WTC11 (cell line): ENCODE measurements around the gene TCF12. TPM values are rescaled to one million over a fixed set of nuclear protein-coding genes. Genes with fewer than 3 reads are reported as not detected.

Source experiments
- ATAC-seq: fragments of 200-7000 bp; cut with Tn5 transposase; 2 replicates; pipeline ENCODE4 v1.10.0; 2021; ENCODE audit warnings: mild to moderate bottlenecking, moderate library complexity
- CTCF ChIA-PET: fragments of 300-600 bp; sonication (Branson Sonifier 250); formaldehyde crosslinking; loops from one replicate; lab custom pipeline; 2021; ENCODE audit warnings: antibody characterized with exemption; lab: Charles Lee
- POLR2A ChIA-PET: fragments of 350-600 bp; sonication (Branson Sonifier 250); formaldehyde crosslinking; loops from one replicate; lab custom pipeline; 2021; ENCODE audit warnings: antibody characterized with exemption; lab: Charles Lee
- DNase-seq: peaks from one replicate; pipeline ENCODE4 v3.0.0; 2021; ENCODE audit warnings: low spot score
- H3K27ac Mint-ChIP-seq: 2 replicates; pipeline ENCODE4 v1.8.0; 2021; ENCODE audit warnings: mixed read lengths
- H3K27me3 Mint-ChIP-seq: 2 replicates; pipeline ENCODE4 v1.8.0; 2021; ENCODE audit warnings: low read depth, mild to moderate bottlenecking, moderate library complexity, mixed read lengths
- H3K36me3 Mint-ChIP-seq: 2 replicates; pipeline ENCODE4 v1.8.0; 2021; ENCODE audit warnings: mixed read lengths
- H3K4me1 Mint-ChIP-seq: 2 replicates; pipeline ENCODE4 v1.8.0; 2022; ENCODE audit warnings: mixed read lengths
- H3K4me3 Mint-ChIP-seq: 2 replicates; pipeline ENCODE4 v1.8.0; 2021; ENCODE audit warnings: mild to moderate bottlenecking, moderate library complexity, mixed read lengths
- H3K9me3 Mint-ChIP-seq: 2 replicates; pipeline ENCODE4 v1.8.0; 2021; ENCODE audit warnings: mixed read lengths
- GABPB1 ChIP-seq: sonication (generic); formaldehyde crosslinking; IDR thresholded peaks from 2 replicates; pipeline ENCODE4 v1.8.1; 2023; ENCODE audit warnings: mild to moderate bottlenecking, missing genetic modification reagents
- SMAD4 ChIP-seq: sonication (generic); formaldehyde crosslinking; IDR thresholded peaks from 2 replicates; pipeline ENCODE4 v1.8.0; 2022; ENCODE audit warnings: mild to moderate bottlenecking, missing genetic modification reagents
- ZNF263 ChIP-seq: sonication (generic); formaldehyde crosslinking; IDR thresholded peaks from 2 replicates; pipeline ENCODE4 v1.8.1; 2022; ENCODE audit warnings: low read depth, mild to moderate bottlenecking, moderate library complexity, missing genetic modification reagents
- ZNF425 ChIP-seq: fragments of 250-450 bp; sonication (Bioruptor Pico); conservative IDR thresholded peaks from 2 replicates; pipeline ENCODE4 v1.9.0; 2021; ENCODE audit warnings: mild to moderate bottlenecking
- ZNF512 ChIP-seq: sonication (generic); formaldehyde crosslinking; IDR thresholded peaks from 2 replicates; pipeline ENCODE4 v1.8.1; 2022; ENCODE audit warnings: missing genetic modification reagents, borderline replicate concordance
- total RNA-seq: library from RNA; stranded (reverse); gene quantifications from 3 replicates; pipeline ENCODE4 v1.2.3, GENCODE V29; 2021
- TF ChIP-seq, protein P1 (sequence below): sonication (generic); formaldehyde crosslinking; IDR thresholded peaks from 2 replicates; pipeline ENCODE4 v1.8.1; 2023; ENCODE audit warnings: mild to moderate bottlenecking, missing genetic modification reagents, moderate library complexity
- TF ChIP-seq, protein P2 (sequence below): sonication (generic); formaldehyde crosslinking; IDR thresholded peaks from 2 replicates; pipeline ENCODE4 v1.8.1; 2023; ENCODE audit warnings: mild to moderate bottlenecking, missing genetic modification reagents
- TF ChIP-seq, protein P3 (sequence below): sonication (generic); formaldehyde crosslinking; conservative IDR thresholded peaks from 2 replicates; pipeline ENCODE4 v1.8.1; 2022; ENCODE audit warnings: mild to moderate bottlenecking, missing genetic modification reagents
- TF ChIP-seq, protein P4 (sequence below): fragments of 250-450 bp; sonication (Bioruptor Pico); IDR thresholded peaks from 2 replicates; pipeline ENCODE4 v2.1.2; 2022; ENCODE audit warnings: mild to moderate bottlenecking, moderate library complexity
- TF ChIP-seq, protein P5 (sequence below): sonication (generic); formaldehyde crosslinking; IDR thresholded peaks from 2 replicates; pipeline ENCODE4 v1.8.0; 2023; ENCODE audit warnings: mild to moderate bottlenecking, missing genetic modification reagents

The TCF12 gene
- total RNA-seq, 1 experiment from 2014 or later = 73.2 TPM

- no peak for TF ChIP-seq ZNF263 (CRISPR knock-in tag)
- TF ChIP-seq, protein P1, sequence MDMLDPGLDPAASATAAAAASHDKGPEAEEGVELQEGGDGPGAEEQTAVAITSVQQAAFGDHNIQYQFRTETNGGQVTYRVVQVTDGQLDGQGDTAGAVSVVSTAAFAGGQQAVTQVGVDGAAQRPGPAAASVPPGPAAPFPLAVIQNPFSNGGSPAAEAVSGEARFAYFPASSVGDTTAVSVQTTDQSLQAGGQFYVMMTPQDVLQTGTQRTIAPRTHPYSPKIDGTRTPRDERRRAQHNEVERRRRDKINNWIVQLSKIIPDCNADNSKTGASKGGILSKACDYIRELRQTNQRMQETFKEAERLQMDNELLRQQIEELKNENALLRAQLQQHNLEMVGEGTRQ = no peak
- TF ChIP-seq, protein P2, sequence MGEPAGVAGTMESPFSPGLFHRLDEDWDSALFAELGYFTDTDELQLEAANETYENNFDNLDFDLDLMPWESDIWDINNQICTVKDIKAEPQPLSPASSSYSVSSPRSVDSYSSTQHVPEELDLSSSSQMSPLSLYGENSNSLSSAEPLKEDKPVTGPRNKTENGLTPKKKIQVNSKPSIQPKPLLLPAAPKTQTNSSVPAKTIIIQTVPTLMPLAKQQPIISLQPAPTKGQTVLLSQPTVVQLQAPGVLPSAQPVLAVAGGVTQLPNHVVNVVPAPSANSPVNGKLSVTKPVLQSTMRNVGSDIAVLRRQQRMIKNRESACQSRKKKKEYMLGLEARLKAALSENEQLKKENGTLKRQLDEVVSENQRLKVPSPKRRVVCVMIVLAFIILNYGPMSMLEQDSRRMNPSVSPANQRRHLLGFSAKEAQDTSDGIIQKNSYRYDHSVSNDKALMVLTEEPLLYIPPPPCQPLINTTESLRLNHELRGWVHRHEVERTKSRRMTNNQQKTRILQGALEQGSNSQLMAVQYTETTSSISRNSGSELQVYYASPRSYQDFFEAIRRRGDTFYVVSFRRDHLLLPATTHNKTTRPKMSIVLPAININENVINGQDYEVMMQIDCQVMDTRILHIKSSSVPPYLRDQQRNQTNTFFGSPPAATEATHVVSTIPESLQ (CRISPR knock-in tag) = no peak
- TF ChIP-seq, protein P3, sequence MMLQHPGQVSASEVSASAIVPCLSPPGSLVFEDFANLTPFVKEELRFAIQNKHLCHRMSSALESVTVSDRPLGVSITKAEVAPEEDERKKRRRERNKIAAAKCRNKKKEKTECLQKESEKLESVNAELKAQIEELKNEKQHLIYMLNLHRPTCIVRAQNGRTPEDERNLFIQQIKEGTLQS (CRISPR knock-in tag) = no peak
- TF ChIP-seq, protein P4, sequence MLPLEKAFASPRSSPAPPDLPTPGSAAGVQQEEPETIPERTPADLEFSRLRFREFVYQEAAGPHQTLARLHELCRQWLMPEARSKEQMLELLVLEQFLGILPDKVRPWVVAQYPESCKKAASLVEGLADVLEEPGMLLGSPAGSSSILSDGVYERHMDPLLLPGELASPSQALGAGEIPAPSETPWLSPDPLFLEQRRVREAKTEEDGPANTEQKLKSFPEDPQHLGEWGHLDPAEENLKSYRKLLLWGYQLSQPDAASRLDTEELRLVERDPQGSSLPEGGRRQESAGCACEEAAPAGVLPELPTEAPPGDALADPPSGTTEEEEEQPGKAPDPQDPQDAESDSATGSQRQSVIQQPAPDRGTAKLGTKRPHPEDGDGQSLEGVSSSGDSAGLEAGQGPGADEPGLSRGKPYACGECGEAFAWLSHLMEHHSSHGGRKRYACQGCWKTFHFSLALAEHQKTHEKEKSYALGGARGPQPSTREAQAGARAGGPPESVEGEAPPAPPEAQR (CRISPR knock-in tag) = no peak
- TF ChIP-seq ZNF425 (CRISPR knock-in tag) = no peak
- TF ChIP-seq GABPB1 (CRISPR knock-in tag) = no peak
- TF ChIP-seq, protein P5, sequence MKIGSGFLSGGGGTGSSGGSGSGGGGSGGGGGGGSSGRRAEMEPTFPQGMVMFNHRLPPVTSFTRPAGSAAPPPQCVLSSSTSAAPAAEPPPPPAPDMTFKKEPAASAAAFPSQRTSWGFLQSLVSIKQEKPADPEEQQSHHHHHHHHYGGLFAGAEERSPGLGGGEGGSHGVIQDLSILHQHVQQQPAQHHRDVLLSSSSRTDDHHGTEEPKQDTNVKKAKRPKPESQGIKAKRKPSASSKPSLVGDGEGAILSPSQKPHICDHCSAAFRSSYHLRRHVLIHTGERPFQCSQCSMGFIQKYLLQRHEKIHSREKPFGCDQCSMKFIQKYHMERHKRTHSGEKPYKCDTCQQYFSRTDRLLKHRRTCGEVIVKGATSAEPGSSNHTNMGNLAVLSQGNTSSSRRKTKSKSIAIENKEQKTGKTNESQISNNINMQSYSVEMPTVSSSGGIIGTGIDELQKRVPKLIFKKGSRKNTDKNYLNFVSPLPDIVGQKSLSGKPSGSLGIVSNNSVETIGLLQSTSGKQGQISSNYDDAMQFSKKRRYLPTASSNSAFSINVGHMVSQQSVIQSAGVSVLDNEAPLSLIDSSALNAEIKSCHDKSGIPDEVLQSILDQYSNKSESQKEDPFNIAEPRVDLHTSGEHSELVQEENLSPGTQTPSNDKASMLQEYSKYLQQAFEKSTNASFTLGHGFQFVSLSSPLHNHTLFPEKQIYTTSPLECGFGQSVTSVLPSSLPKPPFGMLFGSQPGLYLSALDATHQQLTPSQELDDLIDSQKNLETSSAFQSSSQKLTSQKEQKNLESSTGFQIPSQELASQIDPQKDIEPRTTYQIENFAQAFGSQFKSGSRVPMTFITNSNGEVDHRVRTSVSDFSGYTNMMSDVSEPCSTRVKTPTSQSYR (CRISPR knock-in tag) = no peak
- POLR2A ChIA-PET = no interaction called here
These were observed 184.4 kb downstream of the TCF12 start for GRCh38 chr15:57102858-57103257.

GRCh38 chr15:57108296-57108695 lies 189.9 kb downstream of the TCF12 start:
- Mint-ChIP-seq H3K36me3 (peaks cover 10% of the 10 kb centered on the region), H3K9me3 (peaks cover 12% of the 10 kb centered on the region), H3K27ac (no peak overlapping the region; the same call in 1 of the 2 replicates), H3K27me3 (no peaks in the 10 kb centered on the region), H3K4me3 (no peak overlapping the region), H3K4me1 (peaks cover 35% of the 10 kb centered on the region)
- ATAC-seq (no peak), DNase-seq (no peak)
- ChIA-PET POLR2A (no interaction called here), CTCF (no interaction called here)
- TF ChIP-seq ZNF512 (CRISPR knock-in tag) (no peak), SMAD4 (CRISPR knock-in tag) (no peak)
- TF ChIP-seq, protein P4 (CRISPR knock-in tag) = no peak

More at GRCh38 chr15:57102858-57103257, 184.4 kb downstream of the TCF12 start:
- H3K4me1 Mint-ChIP-seq = peaks cover 3% of the 10 kb centered on the region
- ATAC-seq (no peak), DNase-seq (no peak)
- no peaks in the 10 kb centered on the region for H3K27me3 Mint-ChIP-seq
- peaks cover 12% of the 10 kb centered on the region for H3K9me3 Mint-ChIP-seq
- CTCF ChIA-PET = interaction anchor here (1.4 kb wide), 1 partner anchor 36 kb away, joined by 5 read pairs; no protein-coding TSS in a partner anchor
- H3K4me3 Mint-ChIP-seq = no peak overlapping the region
- H3K36me3 Mint-ChIP-seq = peaks cover 10% of the 10 kb centered on the region
- no peak overlapping the region for H3K27ac Mint-ChIP-seq
